Cerebellar nuclear complex (tissue), 1 donor: Measurements from ENCODE around the gene VAV2.

Source experiments
- DNase-seq, 2 experiments: peaks; one replicate each; lab custom pipeline; 2025; lab: John Stamatoyannopoulos, UW

Gene VAV2

GRCh38 chr9:133728856-133729616, 263.1 kb downstream of the VAV2 start:
- DNase-seq = no peak

GRCh38 chr9:133727876-133728441, 264.2 kb downstream of the VAV2 start:
- DNase-seq = no peak

GRCh38 chr9:133727277-133727875, 264.7 kb downstream of the VAV2 start:
- no peak for DNase-seq

- peak in 1 of 2 experiments; percentile 47 for DNase-seq
Measured at GRCh38 chr9:133726401-133727276, 265.5 kb downstream of the VAV2 start.

GRCh38 chr9:133725886-133726285, 266.2 kb downstream of the VAV2 start:
- DNase-seq = no peak

GRCh38 chr9:133718563-133719315, 273.4 kb downstream of the VAV2 start:
- no peak for DNase-seq

GRCh38 chr9:133717113-133718031, 274.8 kb downstream of the VAV2 start:
- DNase-seq = no peak

GRCh38 chr9:133716564-133717112, 275.5 kb downstream of the VAV2 start:
- no peak for DNase-seq

GRCh38 chr9:133715866-133716563, 276.1 kb downstream of the VAV2 start:
- no peak for DNase-seq

GRCh38 chr9:133715295-133715865, 276.7 kb downstream of the VAV2 start:
- DNase-seq = no peak

- DNase-seq = no peak
Measured at GRCh38 chr9:133714606-133715294, 277.4 kb downstream of the VAV2 start.

GRCh38 chr9:133713960-133714495, 278.1 kb downstream of the VAV2 start:
- no peak for DNase-seq

- no peak for DNase-seq
Measured at GRCh38 chr9:133713150-133713959, 278.8 kb downstream of the VAV2 start.

- DNase-seq = no peak
Measured at GRCh38 chr9:133712221-133713100, 279.7 kb downstream of the VAV2 start.
